Vagina (tissue), 2 donors: Measurements from ENCODE around the gene CR1L. TPM values are rescaled to one million over a fixed set of nuclear protein-coding genes. Genes with fewer than 3 reads are reported as not detected.
"Not testable (repeated sequence)": the region's sequence is repeated elsewhere in the genome, so short reads cannot be mapped to it uniquely, and the experiment has no call there.

Experiments used
- DNase-seq, 2 donors: peaks; one replicate each; pipeline ENCODE4 v3.0.0-alpha.2; 2017; ENCODE audit errors: extremely low spot score in 2 of 2
- H3K27ac ChIP-seq: fragments of 200-600 bp; sonication (generic); one replicate; pipeline ENCODE4 v1.5.1; 2019
- H3K27me3 ChIP-seq: fragments of 200-600 bp; sonication (generic); one replicate; pipeline ENCODE4 v1.5.1; 2019
- H3K36me3 ChIP-seq, 2 donors: fragments of 200-600 bp; sonication (generic); one replicate each; pipeline ENCODE4 v1.5.1; 2017 to 2019
- H3K4me1 ChIP-seq: fragments of 200-600 bp; sonication (generic); one replicate; pipeline ENCODE4 v1.5.1; 2019
- H3K4me3 ChIP-seq, 2 donors: fragments of 200-600 bp; sonication (generic); 1 replicate in 1 of 2; 2 replicates in 1 of 2; pipeline ENCODE4 v1.5.1; 2016 to 2019
- H3K9me3 ChIP-seq: fragments of 200-600 bp; sonication (generic); one replicate; pipeline ENCODE4 v1.5.1; 2019
- CTCF ChIP-seq, 3 experiments: fragments of 450-650 bp in 2 of 3; fragments of 200-600 bp in 1 of 3; sonication (generic) in 1 of 3; IDR thresholded peaks; one replicate each; pipeline ENCODE4 v1.5.1; 2017 to 2019; ENCODE audit warnings: antibody characterized with exemption in 3 of 3, mild to moderate bottlenecking in 2 of 3, moderate library complexity in 2 of 3
- POLR2A ChIP-seq, 2 donors: fragments of 450-650 bp; IDR thresholded peaks; one replicate each; pipeline ENCODE4 v1.6.1; 2017; ENCODE audit warnings: antibody characterized with exemption in 2 of 2, mild to moderate bottlenecking in 2 of 2, moderate library complexity in 2 of 2
- POLR2AphosphoS5 ChIP-seq, 2 donors: sonication (generic); formaldehyde crosslinking; IDR thresholded peaks; one replicate each; pipeline ENCODE4 v1.9.0; 2017; ENCODE audit warnings: antibody characterized with exemption in 2 of 2, mild to moderate bottlenecking in 2 of 2, low read depth in 1 of 2; ENCODE audit not compliant: insufficient read depth in 1 of 2
- intact Hi-C: fragments of 100-400 bp; cut with DNase I; formaldehyde crosslinking; loops from one replicate; pipeline ENCODE4 v1.15.1; 2023
- total RNA-seq: library from RNA; depleted of rRNA; stranded (reverse); fragments of >200 nt; gene quantifications from one replicate; pipeline ENCODE4 v1.2.3, GENCODE V29; 2016

Gene CR1L
- total RNA-seq, 1 donor from 2014 or later = not detected

GRCh38 chr1:207654320-207654719, 9.4 kb downstream of the CR1L start:
- intact Hi-C loops = no loop called here
- H3K27ac ChIP-seq = no peak overlapping the region
- H3K4me3 ChIP-seq = no peak overlapping the region
- H3K36me3 ChIP-seq = no peaks in the 10 kb centered on the region
- no peaks in the 10 kb centered on the region for H3K9me3 ChIP-seq
- TF ChIP-seq CTCF (IDR thresholded peaks at IDR 0.05) (no peak), POLR2AphosphoS5 (IDR thresholded peaks at IDR 0.05; ENCODE audit: insufficient read depth in 1 of 2, low read depth in 1 of 2) (no peak), POLR2A (IDR thresholded peaks at IDR 0.05) (no peak)
- no peak for DNase-seq
- H3K27me3 ChIP-seq = no peaks in the 10 kb centered on the region
- H3K4me1 ChIP-seq = no peaks in the 10 kb centered on the region

GRCh38 chr1:207658408-207658807, 13.5 kb downstream of the CR1L start:
- H3K4me3 ChIP-seq = no peak overlapping the region
- H3K27me3 ChIP-seq = no peaks in the 10 kb centered on the region
- H3K27ac ChIP-seq = no peak overlapping the region
- intact Hi-C loops = no loop called here
- no peak for TF ChIP-seq POLR2AphosphoS5 (IDR thresholded peaks at IDR 0.05; ENCODE audit: insufficient read depth in 1 of 2, low read depth in 1 of 2)
- no peak for TF ChIP-seq POLR2A (IDR thresholded peaks at IDR 0.05)
- TF ChIP-seq CTCF (IDR thresholded peaks at IDR 0.05) = no peak
- no peaks in the 10 kb centered on the region for H3K4me1 ChIP-seq
- no peak for DNase-seq
- no peaks in the 10 kb centered on the region for H3K36me3 ChIP-seq
- H3K9me3 ChIP-seq = no peaks in the 10 kb centered on the region

- TF ChIP-seq POLR2AphosphoS5 (IDR thresholded peaks at IDR 0.05; ENCODE audit: insufficient read depth in 1 of 2, low read depth in 1 of 2) (no peak), CTCF (IDR thresholded peaks at IDR 0.05) (no peak), POLR2A (IDR thresholded peaks at IDR 0.05) (no peak)
- Histone ChIP-seq H3K27me3 (no peaks in the 10 kb centered on the region), H3K9me3 (no peaks in the 10 kb centered on the region), H3K36me3 (no peaks in the 10 kb centered on the region), H3K27ac (no peak overlapping the region), H3K4me3 (no peak overlapping the region), H3K4me1 (no peaks in the 10 kb centered on the region)
- intact Hi-C loops = no loop called here
- DNase-seq = no peak
Measured at GRCh38 chr1:207658904-207659485, 14.1 kb downstream of the CR1L start.

GRCh38 chr1:207659545-207660153, 14.7 kb downstream of the CR1L start:
- no peak overlapping the region for H3K4me3 ChIP-seq
- intact Hi-C loops = no loop called here
- no peak overlapping the region for H3K27ac ChIP-seq
- no peaks in the 10 kb centered on the region for H3K36me3 ChIP-seq
- H3K27me3 ChIP-seq = no peaks in the 10 kb centered on the region
- DNase-seq = no peak
- no peaks in the 10 kb centered on the region for H3K4me1 ChIP-seq
- H3K9me3 ChIP-seq = no peaks in the 10 kb centered on the region
- TF ChIP-seq POLR2A (IDR thresholded peaks at IDR 0.05) (no peak), POLR2AphosphoS5 (IDR thresholded peaks at IDR 0.05; ENCODE audit: insufficient read depth in 1 of 2, low read depth in 1 of 2) (no peak), CTCF (IDR thresholded peaks at IDR 0.05) (no peak)

GRCh38 chr1:207661420-207661819, 16.5 kb downstream of the CR1L start:
- H3K4me1 ChIP-seq, DNase-seq, H3K27ac ChIP-seq, H3K9me3 ChIP-seq, intact Hi-C loops, H3K36me3 ChIP-seq, H3K4me3 ChIP-seq, H3K27me3 ChIP-seq: not testable (repeated sequence)
